ENCODE data around the gene MED13.

GRCh38 chr17:61928101-61928436, 137.0 kb downstream of the MED13 start:
- TF ChIP-seq POLR2AphosphoS5 (IDR thresholded peaks at IDR 0.05; ENCODE audit: low read depth, low read length) (no peak), POLR2A (IDR thresholded peaks at IDR 0.05; ENCODE audit: low read depth, low read length) (no peak), SPI1 (IDR thresholded peaks at IDR 0.05; ENCODE audit: low read depth, low read length) (no peak)
